Mesenchymal stem cell (in vitro differentiated cells and primary cell): ENCODE data around the gene PRODH2.

Experiments used
- DNase-seq: peaks from one replicate; pipeline ENCODE4 v3.0.0-alpha.2; 2013
- H2AFZ ChIP-seq: one replicate; pipeline ENCODE4 v1.6.1; 2013; ENCODE audit warnings: low read depth, mild to moderate bottlenecking, control low read depth, inconsistent platforms, low read length, moderate library complexity
- H2AK5ac ChIP-seq: 2 replicates; pipeline ENCODE4 v1.6.1; 2013; ENCODE audit warnings: low read length, moderate library complexity, mild to moderate bottlenecking, inconsistent platforms; ENCODE audit not compliant: severe bottlenecking
- H2BK120ac ChIP-seq: one replicate; pipeline ENCODE4 v1.6.1; 2013; ENCODE audit warnings: low read depth, mild to moderate bottlenecking, inconsistent platforms, low read length, moderate library complexity
- H2BK12ac ChIP-seq, 2 experiments: one replicate each; pipeline ENCODE4 v1.6.1; 2013; ENCODE audit warnings: inconsistent platforms in 2 of 2, low read length in 2 of 2, mild to moderate bottlenecking in 2 of 2, moderate library complexity in 2 of 2, control low read depth in 1 of 2
- H2BK15ac ChIP-seq: one replicate; pipeline ENCODE4 v1.6.1; 2013; ENCODE audit warnings: mild to moderate bottlenecking, low read depth, inconsistent platforms; ENCODE audit not compliant: poor library complexity, severe bottlenecking
- H2BK5ac ChIP-seq: 2 replicates; pipeline ENCODE4 v1.6.1; 2013; ENCODE audit warnings: low read depth, mild to moderate bottlenecking, low read length, control low read depth, inconsistent platforms; ENCODE audit not compliant: poor library complexity, severe bottlenecking
- H3K14ac ChIP-seq, 2 experiments: one replicate each; pipeline ENCODE4 v1.6.1; 2013; ENCODE audit warnings: inconsistent platforms in 2 of 2, low read length in 2 of 2, control low read depth in 1 of 2, mild to moderate bottlenecking in 1 of 2, moderate library complexity in 1 of 2
- H3K18ac ChIP-seq, 2 experiments: one replicate each; pipeline ENCODE4 v1.6.1; 2013; ENCODE audit warnings: inconsistent platforms in 2 of 2, low read length in 2 of 2, control low read depth in 1 of 2, low read depth in 1 of 2, mild to moderate bottlenecking in 1 of 2
- H3K23ac ChIP-seq, 2 experiments: one replicate each; pipeline ENCODE4 v1.6.1; 2013; ENCODE audit warnings: inconsistent platforms in 2 of 2, low read length in 2 of 2, mild to moderate bottlenecking in 2 of 2, moderate library complexity in 2 of 2, control low read depth in 1 of 2
- H3K27ac ChIP-seq: 2 replicates; pipeline ENCODE4 v1.5.1; 2013; ENCODE audit warnings: mild to moderate bottlenecking, moderate library complexity, low read length, control low read depth, inconsistent platforms; ENCODE audit not compliant: poor library complexity, severe bottlenecking
- H3K27me3 ChIP-seq, 2 experiments: 2 replicates each; pipeline versions ENCODE4 v1.6.1 to v1.7.0; 2013; ENCODE audit warnings: low read length in 2 of 2, mild to moderate bottlenecking in 2 of 2, moderate library complexity in 2 of 2, control low read depth in 1 of 2, inconsistent platforms in 1 of 2; ENCODE audit not compliant: control insufficient read depth in 1 of 2, insufficient read depth in 1 of 2
- H3K36me3 ChIP-seq, 2 experiments: 2 replicates each; pipeline versions ENCODE4 v1.6.1 to v1.7.0; 2013; ENCODE audit warnings: low read length in 2 of 2, control low read depth in 1 of 2, inconsistent platforms in 1 of 2, low read depth in 1 of 2, mild to moderate bottlenecking in 1 of 2; ENCODE audit not compliant: insufficient read depth in 2 of 2, control insufficient read depth in 1 of 2
- H3K4ac ChIP-seq, 2 experiments: one replicate each; pipeline ENCODE4 v1.6.1; 2013; ENCODE audit warnings: inconsistent platforms in 2 of 2, low read length in 2 of 2, mild to moderate bottlenecking in 2 of 2, moderate library complexity in 2 of 2, control low read depth in 1 of 2, low read depth in 1 of 2
- H3K4me1 ChIP-seq: 2 replicates; pipeline ENCODE4 v1.6.1; 2013; ENCODE audit warnings: low read depth, low read length, control low read depth; ENCODE audit not compliant: control insufficient read depth, insufficient read depth
- H3K4me2 ChIP-seq: 2 replicates; pipeline ENCODE4 v1.6.1; 2013; ENCODE audit warnings: low read length, mild to moderate bottlenecking, inconsistent platforms; ENCODE audit not compliant: poor library complexity, severe bottlenecking
- H3K4me3 ChIP-seq, 2 experiments: 2 replicates each; pipeline versions ENCODE4 v1.5.1 to v1.7.0; 2013; ENCODE audit warnings: low read length in 2 of 2, mild to moderate bottlenecking in 2 of 2, control low read depth in 1 of 2, low read depth in 1 of 2; ENCODE audit not compliant: insufficient read depth in 1 of 2
- H3K79me1 ChIP-seq: replicated peaks from 2 replicates; pipeline ENCODE4 v1.6.1; 2013; ENCODE audit warnings: mild to moderate bottlenecking, control low read depth, low read length, inconsistent platforms; ENCODE audit not compliant: poor library complexity, severe bottlenecking
- H3K9ac ChIP-seq: 2 replicates; pipeline ENCODE4 v1.7.0; 2013; ENCODE audit warnings: mild to moderate bottlenecking, low read length, moderate library complexity
- H3K9me3 ChIP-seq: 2 replicates; pipeline ENCODE4 v1.7.0; 2013; ENCODE audit warnings: mild to moderate bottlenecking, low read length; ENCODE audit not compliant: control insufficient read depth
- H4K8ac ChIP-seq: one replicate; pipeline ENCODE4 v1.6.1; 2013; ENCODE audit warnings: inconsistent platforms, mild to moderate bottlenecking, low read length, moderate library complexity
- H4K91ac ChIP-seq: one replicate; pipeline ENCODE4 v1.6.1; 2013; ENCODE audit warnings: mild to moderate bottlenecking, low read length, inconsistent platforms
- WGBS: methylation state at CpG from one replicate; pipeline ENCODE4 v1.1.7; 2013; ENCODE audit warnings: mixed read lengths; 5-methylcytosine and 5-hydroxymethylcytosine counted together

PRODH2 gene

GRCh38 chr19:35824150-35824549 is 11.5 kb upstream of the PRODH2 start:
- no peak overlapping the region for H4K8ac ChIP-seq
- no peak overlapping the region for H3K4me3 ChIP-seq
- no peak overlapping the region for H2BK120ac ChIP-seq
- H3K79me1 ChIP-seq = no peaks in the 10 kb centered on the region
- no peak overlapping the region for H2BK5ac ChIP-seq
- no peak for DNase-seq
- H2BK15ac ChIP-seq = no peak overlapping the region
- H3K23ac ChIP-seq = no peak overlapping the region
- no peak overlapping the region for H3K4ac ChIP-seq
- H3K9me3 ChIP-seq = no peaks in the 10 kb centered on the region
- no peak overlapping the region for H3K14ac ChIP-seq
- H3K18ac ChIP-seq = no peak overlapping the region
- H4K91ac ChIP-seq = no peak overlapping the region
- H3K4me2 ChIP-seq = no peak overlapping the region
- no peak overlapping the region for H2BK12ac ChIP-seq
- H2AK5ac ChIP-seq = no peak overlapping the region
- H3K4me1 ChIP-seq = no peaks in the 10 kb centered on the region
- WGBS = 83% methylated on average over 2 of the region's 5 CpGs
- no peak overlapping the region for H3K9ac ChIP-seq
- peaks cover 4 to 22% of the 10 kb centered on the region in 2 experiments for H3K27me3 ChIP-seq
- no peak overlapping the region for H3K27ac ChIP-seq
- H2AFZ ChIP-seq = no peak overlapping the region
- H3K36me3 ChIP-seq = no peaks in the 10 kb centered on the region

- H3K23ac ChIP-seq = no peak overlapping the region
- no peak overlapping the region for H2BK120ac ChIP-seq
- WGBS = 86% methylated on average over 3 of the region's 3 CpGs
- no peaks in the 10 kb centered on the region for H3K4me1 ChIP-seq
- no peak overlapping the region for H2AK5ac ChIP-seq
- no peak overlapping the region for H2BK15ac ChIP-seq
- H3K36me3 ChIP-seq = no peaks in the 10 kb centered on the region
- DNase-seq = no peak
- H2AFZ ChIP-seq = no peak overlapping the region
- H3K4ac ChIP-seq = no peak overlapping the region
- H3K18ac ChIP-seq = no peak overlapping the region
- no peak overlapping the region for H3K9ac ChIP-seq
- H4K8ac ChIP-seq = no peak overlapping the region
- H3K4me2 ChIP-seq = no peak overlapping the region
- H3K14ac ChIP-seq = no peak overlapping the region
- H2BK12ac ChIP-seq = no peak overlapping the region
- peaks cover 15 to 33% of the 10 kb centered on the region in 2 experiments for H3K27me3 ChIP-seq
- H2BK5ac ChIP-seq = no peak overlapping the region
- no peaks in the 10 kb centered on the region for H3K79me1 ChIP-seq
- H3K4me3 ChIP-seq = no peak overlapping the region
- no peak overlapping the region for H4K91ac ChIP-seq
- no peak overlapping the region for H3K27ac ChIP-seq
- no peaks in the 10 kb centered on the region for H3K9me3 ChIP-seq
These were observed 9.9 kb upstream of the PRODH2 start for GRCh38 chr19:35822579-35822978.

GRCh38 chr19:35818445-35818844 is 5.8 kb upstream of the PRODH2 start:
- Histone ChIP-seq H3K18ac (no peak overlapping the region), H4K91ac (no peak overlapping the region), H4K8ac (no peak overlapping the region), H3K79me1 (no peaks in the 10 kb centered on the region), H3K4me1 (no peaks in the 10 kb centered on the region), H2BK120ac (no peak overlapping the region), H3K9me3 (no peaks in the 10 kb centered on the region), H3K23ac (no peak overlapping the region), H3K9ac (no peak overlapping the region), H3K14ac (no peak overlapping the region), H2AK5ac (no peak overlapping the region), H3K27ac (no peak overlapping the region), H2AFZ (no peak overlapping the region), H2BK5ac (no peak overlapping the region), H2BK15ac (no peak overlapping the region), H2BK12ac (no peak overlapping the region), H3K36me3 (no peaks in the 10 kb centered on the region), H3K4ac (no peak overlapping the region), H3K4me3 (no peak overlapping the region), H3K4me2 (no peak overlapping the region), H3K27me3 (peaks cover 11 to 33% of the 10 kb centered on the region in 2 experiments)
- DNase-seq = no peak
- 49% methylated on average over 3 of the region's 3 CpGs for WGBS

GRCh38 chr19:35816846-35817245 is 4.2 kb upstream of the PRODH2 start:
- H3K79me1 ChIP-seq = no peaks in the 10 kb centered on the region
- no peak overlapping the region for H3K4me3 ChIP-seq
- H3K4ac ChIP-seq = no peak overlapping the region
- DNase-seq = no peak
- peaks cover 10% of the 10 kb centered on the region for H3K4me1 ChIP-seq
- no peak overlapping the region for H2AFZ ChIP-seq
- H3K9ac ChIP-seq = no peak overlapping the region
- H3K27ac ChIP-seq = no peak overlapping the region
- no peak overlapping the region for H4K8ac ChIP-seq
- H2BK12ac ChIP-seq = no peak overlapping the region
- H3K4me2 ChIP-seq = no peak overlapping the region
- peaks cover 11 to 38% of the 10 kb centered on the region in 2 experiments for H3K27me3 ChIP-seq
- no peak overlapping the region for H4K91ac ChIP-seq
- no peak overlapping the region for H3K23ac ChIP-seq
- no peak overlapping the region for H3K18ac ChIP-seq
- no peaks in the 10 kb centered on the region for H3K36me3 ChIP-seq
- 80% methylated on average over 9 of the region's 9 CpGs for WGBS
- no peaks in the 10 kb centered on the region for H3K9me3 ChIP-seq
- no peak overlapping the region for H2BK5ac ChIP-seq
- no peak overlapping the region for H2BK120ac ChIP-seq
- no peak overlapping the region for H2AK5ac ChIP-seq
- no peak overlapping the region for H2BK15ac ChIP-seq
- no peak overlapping the region for H3K14ac ChIP-seq
